GM12878 (cell line): ENCODE results near the gene DCTN5.

Source experiments
- CREB1 ChIP-seq: IDR thresholded peaks from 2 replicates; pipeline ENCODE4 v1.6.1; 2012; ENCODE audit warnings: low read depth, mild to moderate bottlenecking, inconsistent platforms
- RAD21 ChIP-seq: IDR thresholded peaks from 2 replicates; pipeline ENCODE4 v1.6.1; 2011; ENCODE audit warnings: mild to moderate bottlenecking, low read depth, low read length, moderate library complexity; ENCODE audit not compliant: insufficient read depth

DNA sequence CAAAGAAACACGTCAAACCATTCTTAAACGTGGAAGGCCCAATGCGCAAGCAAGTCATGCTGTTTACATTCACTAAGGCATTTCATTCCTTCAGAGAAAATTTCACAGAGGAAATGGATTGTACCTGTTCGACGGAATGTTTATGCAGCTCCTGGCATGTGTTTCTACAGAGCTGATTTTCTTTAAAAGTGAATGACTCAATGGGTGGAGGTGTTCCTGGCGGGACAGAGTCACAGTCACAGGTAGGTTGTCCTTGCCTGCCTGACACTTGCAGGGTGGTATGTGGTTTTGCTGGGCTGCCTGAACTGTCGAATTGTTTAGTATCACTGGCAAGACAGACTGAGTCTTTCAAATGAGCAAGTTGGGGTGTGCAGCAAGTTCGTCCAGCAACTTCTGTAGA is 11.8 kb upstream of the DCTN5 start:
- TF ChIP-seq RAD21 (no peak), CREB1 (no peak)
